ENCODE data around the gene PIP4K2C.

Gene PIP4K2C

DNA sequence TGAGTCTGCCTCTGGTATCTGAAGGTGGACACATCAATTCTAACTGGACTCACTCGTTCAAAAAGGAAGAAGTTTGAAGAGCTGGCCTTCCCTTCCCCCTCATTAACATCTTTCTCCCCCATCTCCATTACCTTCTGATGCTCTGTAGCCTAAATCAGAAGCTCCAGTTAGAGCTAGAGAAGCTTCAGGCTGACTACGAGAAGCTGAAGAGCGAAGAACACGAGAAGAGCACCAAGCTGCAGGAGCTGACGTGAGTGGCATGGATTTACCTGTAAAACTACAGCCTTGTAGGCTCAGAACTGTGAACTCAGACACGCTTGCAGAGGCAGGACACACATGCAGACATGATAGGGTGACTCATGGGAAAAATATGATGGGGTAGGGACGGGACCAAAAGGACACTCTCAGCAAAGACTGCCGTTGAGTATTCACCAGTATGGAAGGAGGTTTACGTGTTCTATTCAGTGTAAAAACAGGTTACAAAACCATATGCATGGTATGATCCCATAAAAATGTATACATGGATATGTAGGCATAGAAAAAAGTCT lies 14.3 kb upstream of the PIP4K2C start:
- no peak for DNase-seq (ENCODE audit: extremely low spot score)
- TF ChIP-seq LEF1 (IDR thresholded peaks at IDR 0.05; ENCODE audit: borderline replicate concordance) (no peak), ELF4 (IDR thresholded peaks at IDR 0.05) (no peak), L3MBTL2 (conservative IDR thresholded peaks at IDR 0.05) (no peak), CTBP1 (IDR thresholded peaks at IDR 0.05; ENCODE audit: borderline replicate concordance) (no peak), SUZ12 (IDR thresholded peaks at IDR 0.05) (no peak), FOXA1 (IDR thresholded peaks at IDR 0.05) (no peak), HDGF (IDR thresholded peaks at IDR 0.05; ENCODE audit: borderline replicate concordance) (no peak), NFRKB (IDR thresholded peaks at IDR 0.05) (no peak), TARDBP (IDR thresholded peaks at IDR 0.05) (no peak), BHLHE40 (IDR thresholded peaks at IDR 0.05; ENCODE audit: borderline replicate concordance) (no peak), FOXM1 (IDR thresholded peaks at IDR 0.05; ENCODE audit: borderline replicate concordance) (no peak), SP1 (IDR thresholded peaks at IDR 0.05) (no peak), ARNT (IDR thresholded peaks at IDR 0.05) (no peak), ZNF384 (IDR thresholded peaks at IDR 0.05) (no peak)
- TF ChIP-seq, protein P1, sequence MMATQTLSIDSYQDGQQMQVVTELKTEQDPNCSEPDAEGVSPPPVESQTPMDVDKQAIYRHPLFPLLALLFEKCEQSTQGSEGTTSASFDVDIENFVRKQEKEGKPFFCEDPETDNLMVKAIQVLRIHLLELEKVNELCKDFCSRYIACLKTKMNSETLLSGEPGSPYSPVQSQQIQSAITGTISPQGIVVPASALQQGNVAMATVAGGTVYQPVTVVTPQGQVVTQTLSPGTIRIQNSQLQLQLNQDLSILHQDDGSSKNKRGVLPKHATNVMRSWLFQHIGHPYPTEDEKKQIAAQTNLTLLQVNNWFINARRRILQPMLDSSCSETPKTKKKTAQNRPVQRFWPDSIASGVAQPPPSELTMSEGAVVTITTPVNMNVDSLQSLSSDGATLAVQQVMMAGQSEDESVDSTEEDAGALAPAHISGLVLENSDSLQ (IDR thresholded peaks at IDR 0.05) = no peak
- ChIA-PET CTCF (no interaction called here), POLR2A (no interaction called here)

DNA sequence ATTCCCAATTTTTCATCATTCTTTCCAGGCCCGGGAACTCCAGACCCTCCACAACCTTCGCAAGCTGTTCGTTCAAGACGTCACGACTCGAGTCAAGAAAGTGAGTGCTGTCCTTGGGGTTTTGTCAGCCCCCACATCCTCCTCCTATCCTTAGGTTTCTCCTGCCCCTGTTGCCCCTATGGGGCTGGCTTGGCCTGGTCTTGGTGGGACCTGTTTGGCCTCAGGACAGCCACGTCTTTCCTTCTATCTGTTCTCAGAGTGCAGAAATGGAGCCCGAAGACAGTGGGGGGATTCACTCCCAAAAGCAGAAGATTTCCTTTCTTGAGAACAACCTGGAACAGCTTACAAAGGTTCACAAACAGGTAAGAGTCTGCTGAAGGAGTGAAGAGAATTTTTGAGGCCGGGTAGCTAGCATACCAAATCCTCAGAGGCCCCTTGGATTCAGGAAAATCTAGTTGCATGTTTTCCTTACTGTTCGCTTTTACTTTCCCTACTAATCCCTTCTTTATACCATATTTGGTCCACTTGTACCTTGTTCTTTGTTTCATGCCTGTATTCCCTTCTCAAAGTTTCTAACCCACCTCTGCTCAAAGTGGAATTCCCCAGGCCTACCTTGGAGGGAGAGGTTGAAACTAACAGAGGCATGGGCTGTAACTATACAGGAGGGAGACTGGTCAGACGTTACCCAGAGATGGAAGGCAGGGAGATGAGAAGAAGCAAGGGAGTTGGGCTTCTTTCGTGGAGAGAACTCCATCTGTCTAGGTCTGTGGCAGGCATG lies 12.8 kb upstream of the PIP4K2C start:
- CTCF ChIA-PET = interaction anchor here (1.0 kb wide), 1 partner anchor 17 kb away, joined by 3 read pairs; no protein-coding TSS in a partner anchor
- TF ChIP-seq FOXA1 (IDR thresholded peaks at IDR 0.05) (no peak), NFRKB (IDR thresholded peaks at IDR 0.05) (no peak), L3MBTL2 (conservative IDR thresholded peaks at IDR 0.05) (no peak), LEF1 (IDR thresholded peaks at IDR 0.05; ENCODE audit: borderline replicate concordance) (no peak), ELF4 (IDR thresholded peaks at IDR 0.05) (no peak), SP1 (IDR thresholded peaks at IDR 0.05) (no peak), SUZ12 (IDR thresholded peaks at IDR 0.05) (no peak), ZNF384 (IDR thresholded peaks at IDR 0.05) (no peak), FOXM1 (IDR thresholded peaks at IDR 0.05; ENCODE audit: borderline replicate concordance) (no peak), HDGF (IDR thresholded peaks at IDR 0.05; ENCODE audit: borderline replicate concordance) (no peak), FOXK2 (IDR thresholded peaks at IDR 0.05) (no peak), TARDBP (IDR thresholded peaks at IDR 0.05) (no peak), BHLHE40 (IDR thresholded peaks at IDR 0.05; ENCODE audit: borderline replicate concordance) (no peak)
- TF ChIP-seq, protein P1 (IDR thresholded peaks at IDR 0.05) = no peak
- DNase-seq (ENCODE audit: extremely low spot score) = no peak
- POLR2A ChIA-PET = no interaction called here

DNA sequence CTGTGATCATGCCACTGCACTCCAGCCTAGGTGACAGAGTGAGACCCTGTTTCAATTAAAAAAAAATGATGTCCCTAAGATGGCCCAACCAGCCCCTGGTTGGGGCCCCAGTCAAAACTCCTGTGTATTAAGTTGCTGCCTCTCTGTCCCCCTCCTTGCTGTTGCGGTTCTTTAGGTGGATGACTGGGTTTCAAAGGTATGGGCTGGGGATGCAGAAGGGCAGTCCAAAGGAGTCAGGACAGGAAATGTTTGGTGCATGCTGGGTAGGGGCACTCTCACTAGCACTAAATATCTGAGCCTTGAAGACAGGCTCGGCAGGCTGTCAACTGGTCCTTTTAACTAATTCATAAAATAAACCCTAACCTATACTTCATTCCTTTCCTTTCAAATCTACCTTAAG lies 12.0 kb upstream of the PIP4K2C start:
- TF ChIP-seq ELF4 (IDR thresholded peaks at IDR 0.05) (no peak), SP1 (IDR thresholded peaks at IDR 0.05) (no peak), FOXM1 (IDR thresholded peaks at IDR 0.05; ENCODE audit: borderline replicate concordance) (no peak), LEF1 (IDR thresholded peaks at IDR 0.05; ENCODE audit: borderline replicate concordance) (no peak), FOXA1 (IDR thresholded peaks at IDR 0.05) (no peak), HDGF (IDR thresholded peaks at IDR 0.05; ENCODE audit: borderline replicate concordance) (no peak), ZNF384 (IDR thresholded peaks at IDR 0.05) (no peak)
- TF ChIP-seq, protein P1 (IDR thresholded peaks at IDR 0.05) = no peak

DNA sequence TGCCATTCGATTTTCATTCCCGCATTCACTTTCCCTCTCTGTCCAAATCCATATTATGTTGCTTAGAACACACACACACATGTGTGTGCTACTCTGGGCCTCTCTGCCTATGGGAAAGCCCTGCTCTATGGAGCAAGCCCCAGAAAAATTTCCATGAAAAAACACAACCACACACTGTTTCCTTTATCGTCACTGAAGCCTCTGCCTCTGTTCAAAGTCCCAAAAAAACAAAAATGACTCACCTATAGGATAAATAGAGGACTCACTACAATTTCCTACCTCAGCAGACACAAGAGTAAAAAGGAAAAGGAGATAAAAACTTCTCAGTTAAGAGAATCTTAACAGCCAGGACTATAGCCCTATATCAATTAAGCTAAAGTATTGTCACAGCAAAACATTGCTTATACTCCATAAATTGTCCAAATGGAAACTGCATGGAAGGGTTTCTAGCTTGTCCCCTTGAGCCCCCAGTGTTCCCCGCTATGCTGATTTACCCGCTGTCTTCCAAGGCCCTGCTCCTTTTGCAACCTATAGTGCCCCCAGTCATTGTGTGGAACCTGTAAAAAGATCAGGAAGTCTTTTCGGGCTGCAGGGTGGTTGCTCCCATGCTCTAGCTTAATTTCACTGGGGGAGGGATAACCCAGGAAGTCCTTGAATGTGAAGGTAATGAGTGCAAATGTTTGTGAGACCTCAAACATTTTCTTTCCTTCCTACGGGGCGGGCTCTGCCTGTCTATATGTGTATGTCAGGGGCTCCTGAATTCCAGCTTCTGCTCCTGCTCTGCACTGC lies 11.1 kb upstream of the PIP4K2C start:
- CTCF ChIA-PET = interaction anchor here (0.7 to 1.6 kb wide), 2 partner anchors 9 to 13 kb away, joined by 3 read pairs; no protein-coding TSS in a partner anchor
- TF ChIP-seq CTBP1 (IDR thresholded peaks at IDR 0.05; ENCODE audit: borderline replicate concordance) = no peak
- no peak for TF ChIP-seq L3MBTL2 (conservative IDR thresholded peaks at IDR 0.05)
- no peak for TF ChIP-seq NFRKB (IDR thresholded peaks at IDR 0.05)
- TF ChIP-seq FOXA1 (IDR thresholded peaks at IDR 0.05) = no peak
- TF ChIP-seq, protein P1 (IDR thresholded peaks at IDR 0.05) = no peak
- TF ChIP-seq ZNF384 (IDR thresholded peaks at IDR 0.05) = no peak
- TF ChIP-seq TARDBP (IDR thresholded peaks at IDR 0.05) = no peak
- TF ChIP-seq SUZ12 (IDR thresholded peaks at IDR 0.05) = no peak
- no peak for TF ChIP-seq HDGF (IDR thresholded peaks at IDR 0.05; ENCODE audit: borderline replicate concordance)
- TF ChIP-seq BHLHE40 (IDR thresholded peaks at IDR 0.05; ENCODE audit: borderline replicate concordance) = no peak
- POLR2A ChIA-PET = no interaction called here
- no peak for DNase-seq (ENCODE audit: extremely low spot score)

More for the DNA sequence above, 12.0 kb upstream of the PIP4K2C start:
- CTCF ChIA-PET = interaction anchor here (1.0 kb wide), 1 partner anchor 18 kb away, joined by 3 read pairs; no protein-coding TSS in a partner anchor
- DNase-seq (ENCODE audit: extremely low spot score) = no peak
- POLR2A ChIA-PET = no interaction called here

DNA sequence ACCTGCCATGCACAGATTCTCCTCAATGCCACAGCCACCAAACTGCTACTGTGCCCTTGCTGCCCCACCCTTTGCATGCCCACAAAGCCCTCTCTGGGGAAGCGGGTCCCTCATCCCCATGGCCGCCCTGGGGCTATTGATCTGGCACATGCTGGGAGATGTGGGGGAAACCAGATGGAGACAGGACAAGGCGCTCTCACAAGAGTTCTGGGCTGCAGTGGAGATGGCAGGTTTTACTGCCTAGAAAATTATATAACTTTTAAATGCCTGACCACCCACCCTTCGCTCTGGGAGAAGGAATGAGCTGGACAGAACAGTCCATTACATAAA lies 10.6 kb upstream of the PIP4K2C start:
- DNase-seq (ENCODE audit: extremely low spot score) = no peak
- ChIA-PET CTCF (interaction anchor here (0.7 to 1.6 kb wide), 2 partner anchors 10 to 13 kb away, joined by 3 read pairs; no protein-coding TSS in a partner anchor), POLR2A (interaction anchor here (1.1 kb wide), 1 partner anchor 30 kb away, joined by 3 read pairs; the partner anchor contains the start of gene ARHGEF25)
- no peak for TF ChIP-seq SP1 (IDR thresholded peaks at IDR 0.05)
- TF ChIP-seq FOXK2 (IDR thresholded peaks at IDR 0.05) = no peak
- TF ChIP-seq TARDBP (IDR thresholded peaks at IDR 0.05) = no peak
- TF ChIP-seq BHLHE40 (IDR thresholded peaks at IDR 0.05; ENCODE audit: borderline replicate concordance) = no peak
- TF ChIP-seq, protein P1 (IDR thresholded peaks at IDR 0.05) = no peak
- no peak for TF ChIP-seq LEF1 (IDR thresholded peaks at IDR 0.05; ENCODE audit: borderline replicate concordance)

All from HEK293T (cell line).